Lung microvascular endothelial cell (primary cell): ENCODE results near the gene NFASC. TPM values are rescaled to one million over a fixed set of nuclear protein-coding genes. Genes with fewer than 3 reads are reported as not detected.

ENCODE experiments used
- DNase-seq, 2 donors: peaks; one replicate each; pipeline versions ENCODE4 v3.0.0 to v3.0.0-alpha.2; 2010; ENCODE audit warnings: low read depth in 2 of 2
- total RNA-seq: library from RNA; depleted of rRNA; stranded (reverse); fragments of >200 nt; gene quantifications from 2 replicates; pipeline ENCODE4 v1.2.1, GENCODE V29; 2014

NFASC gene
- total RNA-seq, 1 donor from 2014 or later: under 0.01 TPM

DNA sequence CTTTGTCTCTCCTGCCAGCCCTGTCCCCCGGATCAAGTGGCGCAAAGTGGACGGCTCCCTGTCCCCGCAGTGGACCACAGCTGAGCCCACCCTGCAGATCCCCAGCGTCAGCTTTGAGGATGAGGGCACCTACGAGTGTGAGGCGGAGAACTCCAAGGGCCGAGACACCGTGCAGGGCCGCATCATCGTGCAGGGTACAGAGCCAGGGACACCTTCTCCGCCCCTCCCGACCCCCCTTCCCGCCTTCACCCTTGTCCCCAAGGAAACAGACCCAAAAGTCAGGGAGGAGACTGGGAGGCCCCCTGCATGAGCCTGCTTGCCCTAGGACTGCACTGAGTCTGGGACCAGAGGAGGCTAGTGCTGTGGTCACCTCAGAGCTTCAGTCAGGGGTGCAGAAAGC lies 190.6 kb downstream of the NFASC start:
- DNase-seq: no peak

DNA sequence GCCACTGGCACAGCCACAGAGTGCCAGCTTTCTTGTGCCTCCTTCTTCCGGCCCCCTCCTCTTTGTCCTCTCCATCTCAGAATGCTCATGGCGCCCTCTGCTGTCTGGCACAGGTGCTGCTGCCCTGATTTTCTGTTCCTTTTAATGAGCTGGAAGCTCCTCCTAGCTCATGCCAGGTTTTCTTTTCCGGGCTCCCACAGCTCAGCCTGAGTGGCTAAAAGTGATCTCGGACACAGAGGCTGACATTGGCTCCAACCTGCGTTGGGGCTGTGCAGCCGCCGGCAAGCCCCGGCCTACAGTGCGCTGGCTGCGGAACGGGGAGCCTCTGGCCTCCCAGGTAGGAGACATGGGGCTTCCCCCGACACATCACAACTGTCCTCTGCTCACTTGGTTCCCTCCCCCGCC lies 191.0 kb downstream of the NFASC start:
- peak; percentile 55 to 71 for DNase-seq

DNA sequence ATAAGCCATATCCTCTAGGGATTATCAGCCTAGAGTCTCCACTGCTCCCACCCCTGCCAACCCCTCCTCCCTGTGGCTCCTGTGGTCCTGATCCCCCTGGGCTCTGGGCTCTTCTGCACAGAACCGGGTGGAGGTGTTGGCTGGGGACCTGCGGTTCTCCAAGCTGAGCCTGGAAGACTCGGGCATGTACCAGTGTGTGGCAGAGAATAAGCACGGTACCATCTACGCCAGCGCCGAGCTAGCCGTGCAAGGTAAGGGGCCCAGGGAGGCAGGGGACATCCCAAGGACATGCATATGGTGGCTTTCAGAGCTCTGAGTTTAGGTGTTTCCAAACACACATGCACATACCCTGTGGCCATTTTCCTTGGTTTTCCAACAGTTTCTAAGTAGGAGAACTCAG lies 191.7 kb downstream of the NFASC start:
- DNase-seq: no peak

DNA sequence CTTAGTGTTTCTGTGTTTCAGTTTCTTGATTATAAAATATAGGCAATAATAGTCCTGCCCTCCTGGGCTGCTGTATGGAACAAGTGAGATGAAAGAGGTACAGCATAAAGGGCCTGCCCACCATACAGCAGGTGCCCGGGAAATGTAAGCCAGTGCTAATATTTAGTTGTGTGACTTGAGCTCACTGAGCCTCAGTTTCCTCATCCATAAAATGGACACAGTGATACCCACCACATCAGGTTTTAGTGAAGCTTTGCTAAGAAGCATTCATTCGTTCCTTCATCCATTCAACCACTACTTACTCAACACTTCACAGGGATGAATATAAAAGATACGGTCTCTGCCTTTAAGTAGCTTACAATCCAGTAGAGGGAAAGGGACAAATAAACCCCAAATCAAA lies 192.2 kb downstream of the NFASC start:
- DNase-seq: no peak

DNA sequence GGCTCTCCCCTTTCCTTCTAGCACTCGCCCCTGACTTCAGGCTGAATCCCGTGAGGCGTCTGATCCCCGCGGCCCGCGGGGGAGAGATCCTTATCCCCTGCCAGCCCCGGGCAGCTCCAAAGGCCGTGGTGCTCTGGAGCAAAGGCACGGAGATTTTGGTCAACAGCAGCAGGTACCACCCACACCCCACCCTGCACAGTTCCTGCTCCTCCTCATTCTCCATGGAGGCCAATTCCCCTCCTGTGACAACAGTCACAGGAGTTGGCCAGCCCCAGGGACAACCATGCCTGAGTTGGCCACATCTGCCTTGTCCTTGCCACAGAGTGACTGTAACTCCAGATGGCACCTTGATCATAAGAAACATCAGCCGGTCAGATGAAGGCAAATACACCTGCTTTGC lies 193.6 kb downstream of the NFASC start:
- DNase-seq: no peak

DNA sequence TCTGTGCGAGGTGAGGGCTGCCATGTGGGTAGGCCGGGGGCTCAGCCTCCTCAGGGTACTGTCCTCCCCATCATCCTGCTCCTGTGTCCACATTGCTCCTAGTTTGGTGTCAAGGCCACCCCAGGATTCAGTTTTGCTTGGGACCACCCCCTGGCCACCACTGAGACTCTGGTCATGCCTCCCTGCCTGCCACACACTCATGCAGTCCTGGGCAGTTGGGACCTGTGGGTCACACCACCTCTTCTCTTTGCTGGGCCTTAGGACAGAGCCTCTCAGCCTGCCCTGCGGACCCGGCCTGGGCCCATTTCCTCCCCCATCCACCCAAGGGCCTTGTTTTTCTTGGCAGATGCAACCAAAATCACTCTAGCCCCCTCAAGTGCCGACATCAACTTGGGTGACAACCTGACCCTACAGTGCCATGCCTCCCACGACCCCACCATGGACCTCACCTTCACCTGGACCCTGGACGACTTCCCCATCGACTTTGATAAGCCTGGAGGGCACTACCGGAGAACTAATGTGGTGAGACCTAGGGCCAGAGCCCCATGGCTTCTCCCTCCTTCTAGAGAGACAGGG lies 194.2 kb downstream of the NFASC start:
- no peak for DNase-seq

DNA sequence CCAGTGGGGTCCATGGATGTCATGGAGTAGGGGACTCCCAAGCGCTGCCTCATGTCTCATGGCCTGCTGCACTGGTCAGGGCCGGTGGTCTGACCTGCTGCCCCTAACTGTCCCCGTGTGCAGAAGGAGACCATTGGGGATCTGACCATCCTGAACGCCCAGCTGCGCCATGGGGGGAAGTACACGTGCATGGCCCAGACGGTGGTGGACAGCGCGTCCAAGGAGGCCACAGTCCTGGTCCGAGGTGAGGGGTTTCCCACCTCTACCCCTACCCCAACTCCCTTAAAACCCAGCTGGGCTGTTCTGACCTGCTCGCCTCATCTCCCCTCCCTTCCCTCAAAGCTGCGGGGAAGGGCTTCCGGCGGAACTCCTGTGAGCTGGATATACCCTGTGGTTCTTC lies 195.0 kb downstream of the NFASC start:
- DNase-seq: no peak

DNA sequence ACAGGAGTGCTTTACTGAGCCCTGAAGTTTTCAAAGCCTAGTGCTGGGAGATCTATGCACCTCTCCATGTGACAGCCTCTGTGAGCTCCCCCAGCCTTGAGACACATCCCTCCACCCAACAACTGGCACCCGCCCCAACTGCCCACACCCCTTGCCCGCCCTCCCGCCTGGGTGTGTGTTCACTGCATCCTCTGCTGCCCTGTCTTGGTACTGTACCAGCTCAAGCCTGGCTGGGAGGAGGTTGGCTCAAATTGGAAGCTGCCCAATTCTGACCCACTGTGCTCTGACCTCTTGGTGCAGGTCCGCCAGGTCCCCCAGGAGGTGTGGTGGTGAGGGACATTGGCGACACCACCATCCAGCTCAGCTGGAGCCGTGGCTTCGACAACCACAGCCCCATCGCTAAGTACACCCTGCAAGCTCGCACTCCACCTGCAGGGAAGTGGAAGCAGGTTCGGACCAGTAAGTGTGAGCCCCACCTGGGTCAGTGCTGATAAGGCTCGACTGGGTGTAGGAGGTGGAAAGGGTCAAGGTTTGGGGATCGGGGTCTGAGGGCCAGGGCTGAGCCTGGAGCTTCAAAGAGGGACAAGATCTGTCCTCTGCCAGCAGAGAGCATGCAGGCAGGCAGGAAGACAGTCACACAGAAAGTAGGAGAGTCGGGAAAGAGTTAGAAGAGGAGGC lies 195.6 kb downstream of the NFASC start:
- peak in 1 of 2 donors; percentile 9 for DNase-seq

DNA sequence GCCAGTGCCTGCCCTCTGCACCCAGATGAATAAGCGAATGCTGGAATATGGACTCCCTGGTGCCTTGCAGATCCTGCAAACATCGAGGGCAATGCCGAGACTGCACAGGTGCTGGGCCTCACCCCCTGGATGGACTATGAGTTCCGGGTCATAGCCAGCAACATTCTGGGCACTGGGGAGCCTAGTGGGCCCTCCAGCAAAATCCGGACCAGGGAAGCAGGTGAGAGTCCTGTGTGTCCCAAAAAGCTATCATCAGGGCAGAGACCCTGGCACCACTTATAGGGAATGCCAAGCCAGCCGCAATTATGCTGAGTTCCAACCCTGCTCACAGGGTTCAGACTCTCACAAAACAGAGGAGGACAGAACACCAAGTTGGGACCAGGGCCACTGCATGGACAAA lies 196.4 kb downstream of the NFASC start:
- no peak for DNase-seq

DNA sequence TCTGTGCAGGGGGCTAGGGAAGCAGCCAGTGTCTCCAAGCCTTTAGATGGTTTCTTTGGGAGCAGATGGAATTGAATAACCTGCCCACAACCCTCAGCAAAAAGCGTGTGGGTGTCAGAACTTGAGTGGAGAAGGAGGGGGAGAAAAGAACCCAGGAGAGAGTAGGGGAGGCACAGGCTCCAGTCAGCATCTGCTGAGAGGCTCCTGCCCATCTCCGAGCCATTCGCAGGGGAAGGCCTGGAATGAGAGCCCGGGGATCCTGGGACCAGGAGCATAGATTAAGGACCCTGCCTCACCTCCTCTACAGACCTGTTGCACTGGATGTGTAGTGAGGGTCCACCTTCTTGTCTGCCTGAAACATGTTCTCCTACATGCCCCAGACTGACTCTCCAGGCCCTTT lies 197.3 kb downstream of the NFASC start:
- DNase-seq: no peak

DNA sequence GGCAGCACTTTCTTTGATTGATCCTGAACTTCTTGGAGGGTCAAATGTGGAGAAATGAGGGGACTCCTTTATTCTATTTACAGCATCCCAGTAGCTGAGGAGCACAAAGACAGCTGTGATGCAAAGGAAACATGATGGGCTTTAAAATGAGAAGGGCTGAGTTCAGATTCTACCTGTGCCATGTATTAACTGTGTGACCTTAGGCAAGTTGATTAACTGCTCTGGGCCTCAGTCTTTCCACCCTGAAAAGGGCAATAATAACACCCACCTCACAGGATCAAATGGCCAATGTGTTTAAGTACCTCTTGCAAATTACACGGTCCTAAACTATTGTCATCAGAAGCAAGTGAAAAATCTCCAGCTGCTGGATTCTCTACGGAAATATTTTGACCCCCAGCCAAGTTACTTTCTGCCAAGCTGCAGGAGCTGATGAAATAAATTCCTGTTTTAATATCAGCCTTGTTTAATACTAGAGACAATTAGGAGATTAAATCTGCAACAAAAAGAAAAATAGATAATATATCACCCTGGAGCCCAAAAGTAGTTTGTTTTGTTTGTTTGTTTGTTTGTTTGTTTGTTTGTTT lies 197.9 kb downstream of the NFASC start:
- peak in 1 of 2 donors; percentile 31 for DNase-seq

DNA sequence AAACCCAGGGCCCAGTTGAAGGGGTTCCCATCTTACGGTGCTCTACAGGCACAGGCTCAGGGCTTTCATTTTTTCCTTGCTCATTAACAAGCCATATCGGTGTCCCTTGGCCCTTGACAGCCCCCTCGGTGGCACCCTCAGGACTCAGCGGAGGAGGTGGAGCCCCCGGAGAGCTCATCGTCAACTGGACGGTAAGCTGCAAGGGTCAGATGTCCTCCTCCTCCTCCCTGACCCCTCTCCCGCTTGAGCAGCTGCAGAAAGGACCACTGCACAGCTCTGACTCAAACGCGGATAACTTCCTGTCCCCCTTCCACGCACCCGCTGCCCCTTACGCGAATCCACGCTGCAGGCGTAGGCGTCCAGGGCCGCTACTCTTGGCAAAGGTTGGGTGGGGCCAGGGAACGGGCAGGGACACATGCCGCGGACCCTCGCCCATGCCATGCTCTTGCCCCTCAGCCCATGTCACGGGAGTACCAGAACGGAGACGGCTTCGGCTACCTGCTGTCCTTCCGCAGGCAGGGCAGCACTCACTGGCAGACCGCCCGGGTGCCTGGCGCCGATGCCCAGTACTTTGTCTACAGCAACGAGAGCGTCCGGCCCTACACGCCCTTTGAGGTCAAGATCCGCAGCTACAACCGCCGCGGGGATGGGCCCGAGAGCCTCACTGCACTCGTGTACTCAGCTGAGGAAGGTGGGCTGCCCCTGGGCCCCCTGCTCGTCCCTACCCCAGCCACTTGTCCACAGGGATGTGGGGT lies 198.9 kb downstream of the NFASC start:
- DNase-seq: no peak

DNA sequence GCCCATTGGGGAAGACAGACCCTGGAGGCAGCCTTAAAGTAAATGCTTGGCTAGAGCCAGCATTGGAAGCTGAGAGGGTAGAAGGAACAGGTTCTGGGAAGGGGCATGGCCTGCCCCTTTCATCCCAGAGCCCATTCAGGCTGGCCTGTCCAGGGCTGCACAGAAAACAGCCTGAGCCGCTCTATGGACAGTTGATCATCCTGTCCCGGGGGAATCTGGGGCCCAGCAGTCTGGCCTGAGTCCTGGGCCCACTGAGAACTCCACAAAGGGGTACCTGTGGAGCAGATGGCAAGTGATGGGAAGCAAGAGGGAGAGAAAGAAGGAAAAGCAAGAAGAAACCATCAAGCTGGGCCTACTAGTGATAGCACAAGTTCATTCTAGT lies 200.4 kb downstream of the NFASC start:
- no peak for DNase-seq

DNA sequence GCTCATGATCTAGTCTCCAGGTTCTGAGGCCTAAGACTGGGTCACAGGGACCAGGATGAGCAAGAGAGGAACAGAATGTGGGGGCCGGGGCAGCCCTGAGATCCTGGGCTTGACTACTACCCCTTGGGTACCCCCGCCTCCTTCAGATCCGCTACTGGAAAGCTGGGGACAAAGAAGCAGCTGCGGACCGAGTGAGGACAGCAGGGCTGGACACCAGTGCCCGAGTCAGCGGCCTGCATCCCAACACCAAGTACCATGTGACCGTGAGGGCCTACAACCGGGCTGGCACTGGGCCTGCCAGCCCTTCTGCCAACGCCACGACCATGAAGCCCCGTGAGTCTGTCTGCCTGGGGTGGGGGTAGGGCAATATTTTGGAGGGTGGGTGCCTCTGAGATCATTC lies 201.1 kb downstream of the NFASC start:
- DNase-seq: no peak

DNA sequence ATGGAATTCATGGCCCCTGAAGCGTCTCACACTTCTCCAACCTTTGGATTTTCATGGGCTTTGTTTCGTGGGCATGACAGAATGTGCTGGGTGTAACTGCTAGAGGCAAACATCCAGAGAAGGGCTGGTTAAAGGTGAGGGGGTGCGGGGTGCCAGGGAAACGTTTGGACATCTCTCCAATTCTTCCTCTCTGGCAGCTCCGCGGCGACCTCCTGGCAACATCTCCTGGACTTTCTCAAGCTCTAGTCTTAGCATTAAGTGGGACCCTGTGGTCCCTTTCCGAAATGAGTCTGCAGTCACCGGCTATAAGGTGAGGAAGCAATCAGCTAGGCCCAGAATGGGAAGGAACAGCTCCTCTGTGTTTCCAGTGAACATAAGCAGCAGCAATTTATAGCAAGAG lies 201.6 kb downstream of the NFASC start:
- DNase-seq: no peak

Other genes starting within 250 kb of the NFASC start
- gene LRRN2, start 185.1 kb upstream of the NFASC start, total RNA-seq: 0.60 TPM in 1 of 2 replicates, not detected in the other
- gene CNTN2, start 172.3 kb downstream of the NFASC start, total RNA-seq: not detected in 2 replicates
- gene TMEM81, start 213.6 kb downstream of the NFASC start, total RNA-seq: 0.87 and 2.0 TPM in 2 replicates